ENCODE measurements around the gene C1GALT1. TPM values are rescaled to one million over a fixed set of nuclear protein-coding genes. Genes with fewer than 3 reads are reported as not detected.

The C1GALT1 gene
- total RNA-seq, 1 donor from 2014 or later: 11.0 TPM

- H3K36me3 ChIP-seq: no peaks in the 10 kb centered on the region
- H3K27ac ChIP-seq: no peak overlapping the region
- no peaks in the 10 kb centered on the region for H3K9me3 ChIP-seq
- intact Hi-C loops (cut with DNase I): no loop called here
- no peak for DNase-seq (ENCODE audit: low spot score in 2 of 2)
- no peaks in the 10 kb centered on the region for H3K4me1 ChIP-seq
- no peaks in the 10 kb centered on the region for H3K27me3 ChIP-seq
- no peak for TF ChIP-seq CTCF (IDR thresholded peaks at IDR 0.05)
- no peak overlapping the region for H3K4me3 ChIP-seq
These were observed 17.8 kb upstream of the C1GALT1 start for GRCh38 chr7:7164591-7164990.

- intact Hi-C loops (cut with DNase I): no loop called here
- Histone ChIP-seq H3K36me3 (no peaks in the 10 kb centered on the region), H3K4me3 (no peak overlapping the region), H3K27me3 (no peaks in the 10 kb centered on the region), H3K9me3 (no peaks in the 10 kb centered on the region), H3K27ac (no peak overlapping the region), H3K4me1 (no peaks in the 10 kb centered on the region)
- DNase-seq (ENCODE audit: low spot score in 2 of 2): no peak
- TF ChIP-seq CTCF (IDR thresholded peaks at IDR 0.05): no peak
These were observed 17.0 kb upstream of the C1GALT1 start for GRCh38 chr7:7165372-7165771.

- Histone ChIP-seq H3K4me1 (no peaks in the 10 kb centered on the region), H3K4me3 (no peak overlapping the region), H3K36me3 (no peaks in the 10 kb centered on the region), H3K27ac (no peak overlapping the region), H3K9me3 (no peaks in the 10 kb centered on the region), H3K27me3 (no peaks in the 10 kb centered on the region)
- no peak for DNase-seq (ENCODE audit: low spot score in 2 of 2)
- TF ChIP-seq CTCF (IDR thresholded peaks at IDR 0.05): no peak
- intact Hi-C loops (cut with DNase I): no loop called here
These were observed 16.0 kb upstream of the C1GALT1 start for GRCh38 chr7:7166318-7166717.

- no peak for DNase-seq (ENCODE audit: low spot score in 2 of 2)
- no peaks in the 10 kb centered on the region for H3K4me1 ChIP-seq
- H3K9me3 ChIP-seq: no peaks in the 10 kb centered on the region
- no peak overlapping the region for H3K4me3 ChIP-seq
- no peaks in the 10 kb centered on the region for H3K36me3 ChIP-seq
- no peaks in the 10 kb centered on the region for H3K27me3 ChIP-seq
- H3K27ac ChIP-seq: no peak overlapping the region
- intact Hi-C loops (cut with DNase I): no loop called here
- TF ChIP-seq CTCF (IDR thresholded peaks at IDR 0.05): no peak
These were observed 13.0 kb upstream of the C1GALT1 start for GRCh38 chr7:7169296-7169695.

GRCh38 chr7:7173956-7174632, 8.2 kb upstream of the C1GALT1 start:
- no peak for TF ChIP-seq CTCF (IDR thresholded peaks at IDR 0.05)

More at GRCh38 chr7:7173956-7174632, 8.2 kb upstream of the C1GALT1 start:
- Histone ChIP-seq H3K4me1 (no peaks in the 10 kb centered on the region), H3K4me3 (no peak overlapping the region), H3K36me3 (no peaks in the 10 kb centered on the region), H3K9me3 (no peaks in the 10 kb centered on the region), H3K27ac (no peak overlapping the region), H3K27me3 (no peaks in the 10 kb centered on the region)
- intact Hi-C loops (cut with DNase I): no loop called here
- no peak for DNase-seq (ENCODE audit: low spot score in 2 of 2)

Data from ascending aorta (tissue), 2 donors.